H1 (cell line): Measurements from ENCODE around the gene SCMH1. TPM values are rescaled to one million over a fixed set of nuclear protein-coding genes. Genes with fewer than 3 reads are reported as not detected.

Experiments used
- CTCF ChIA-PET: fragments of 300-600 bp; sonication (Branson Sonifier 250); formaldehyde crosslinking; loops from one replicate; lab custom pipeline; 2021; ENCODE audit not compliant: partially characterized antibody; lab: Charles Lee
- POLR2A ChIA-PET: fragments of 300-600 bp; sonication (Branson Sonifier 250); formaldehyde crosslinking; loops from one replicate; lab custom pipeline; 2021; ENCODE audit warnings: inconsistent platforms; ENCODE audit not compliant: partially characterized antibody; lab: Charles Lee
- DNase-seq, 2 experiments: peaks; one replicate each; pipeline versions ENCODE4 v3.0.0 to v3.0.0-alpha.2; 2010 to 2022; ENCODE audit warnings: low spot score in 2 of 2, low read depth in 1 of 2, mixed read lengths in 1 of 2
- FAIRE-seq: peaks from 2 replicates; lab custom pipeline; 2011; peaks lifted over from hg19 to GRCh38; lab: Jason Lieb, UNC
- H2AFZ ChIP-seq: 2 replicates; pipeline ENCODE4 v1.8.1; 2012; ENCODE audit warnings: low read length, inconsistent platforms
- H2AK5ac ChIP-seq: 2 replicates; pipeline ENCODE4 v1.6.1; 2013; ENCODE audit warnings: low read depth, low read length
- H2BK120ac ChIP-seq: replicated peaks from 2 replicates; pipeline ENCODE3; 2013; ENCODE audit warnings: low read depth, low read length, inconsistent platforms
- H2BK12ac ChIP-seq: 2 replicates; pipeline ENCODE4 v1.6.1; 2013; ENCODE audit warnings: low read depth, low read length
- H2BK15ac ChIP-seq: 2 replicates; pipeline ENCODE4 v1.6.1; 2013; ENCODE audit warnings: low read length
- H2BK20ac ChIP-seq: 2 replicates; pipeline ENCODE4 v1.6.1; 2013; ENCODE audit warnings: low read length
- H2BK5ac ChIP-seq: 2 replicates; pipeline ENCODE4 v1.6.1; 2013; ENCODE audit warnings: low read depth, low read length
- H3K14ac ChIP-seq: 2 replicates; pipeline ENCODE4 v1.6.1; 2013; ENCODE audit warnings: inconsistent platforms; ENCODE audit not compliant: insufficient read length
- H3K18ac ChIP-seq: 2 replicates; pipeline ENCODE4 v1.6.1; 2013; ENCODE audit warnings: low read length; ENCODE audit errors: extremely low read depth
- H3K23ac ChIP-seq: 2 replicates; pipeline ENCODE4 v1.6.1; 2013; ENCODE audit warnings: inconsistent platforms; ENCODE audit not compliant: insufficient read length
- H3K23me2 ChIP-seq: 2 replicates; pipeline ENCODE4 v1.6.1; 2013; ENCODE audit warnings: low read depth, low read length
- H3K27ac ChIP-seq: 2 replicates; pipeline ENCODE4 v1.6.1; 2011; ENCODE audit warnings: low read depth, low read length, inconsistent platforms
- H3K27me3 ChIP-seq, 4 experiments: replicated peaks in 1 of 4; 1 replicate in 1 of 4; 2 replicates in 3 of 4; pipeline versions ENCODE4 v1.6.1 to v1.8.1; 2011 to 2013; ENCODE audit warnings: low read length in 3 of 4, mild to moderate bottlenecking in 3 of 4, inconsistent platforms in 2 of 4, mixed read lengths in 2 of 4, moderate library complexity in 1 of 4; ENCODE audit not compliant: control insufficient read depth in 3 of 4, insufficient read depth in 3 of 4; ENCODE audit errors: extremely low read depth in 1 of 4
- H3K36me3 ChIP-seq, 4 experiments: 2 replicates each; pipeline versions ENCODE4 v1.6.1 to v1.8.1; 2011 to 2013; ENCODE audit warnings: mild to moderate bottlenecking in 4 of 4, low read length in 3 of 4, moderate library complexity in 2 of 4, control low read depth in 1 of 4, inconsistent platforms in 1 of 4; ENCODE audit not compliant: insufficient read depth in 4 of 4, control insufficient read depth in 2 of 4
- H3K4ac ChIP-seq: replicated peaks from 2 replicates; pipeline ENCODE3; 2013; ENCODE audit warnings: low read length, low read depth, mixed read lengths, inconsistent platforms; ENCODE audit not compliant: insufficient read length
- H3K4me1 ChIP-seq, 4 experiments: replicated peaks in 1 of 4; 1 replicate in 1 of 4; 2 replicates in 3 of 4; pipeline versions ENCODE4 v1.6.1 to v1.8.1; 2011 to 2013; ENCODE audit warnings: low read length in 3 of 4, inconsistent platforms in 2 of 4, mixed read lengths in 1 of 4; ENCODE audit not compliant: insufficient read depth in 4 of 4, control insufficient read depth in 3 of 4
- H3K4me2 ChIP-seq, 2 experiments: 2 replicates each; pipeline versions ENCODE4 v1.6.1 to v1.8.1; 2011 to 2013; ENCODE audit warnings: low read depth in 2 of 2, low read length in 2 of 2, control low read depth in 1 of 2, inconsistent platforms in 1 of 2, mild to moderate bottlenecking in 1 of 2; ENCODE audit not compliant: insufficient read depth in 1 of 2
- H3K4me3 ChIP-seq, 4 experiments: fragments of 200-600, 300-600 bp in 1 of 4; sonication (generic), shearing (Covaris generic), sonication (Bioruptor Twin) in 1 of 4; 2 replicates each; pipeline versions ENCODE4 v1.5.1 to v1.8.1; 2011 to 2016; ENCODE audit warnings: low read length in 4 of 4, low read depth in 3 of 4, control low read depth in 2 of 4, inconsistent platforms in 2 of 4, mild to moderate bottlenecking in 2 of 4, mixed read lengths in 1 of 4, moderate library complexity in 1 of 4; ENCODE audit not compliant: insufficient read depth in 2 of 4; ENCODE audit errors: extremely low read depth in 1 of 4
- H3K56ac ChIP-seq: replicated peaks from 2 replicates; pipeline ENCODE3; 2013; ENCODE audit warnings: low read depth, mild to moderate bottlenecking, mixed read lengths, low read length, inconsistent platforms; ENCODE audit not compliant: insufficient read length
- H3K79me1 ChIP-seq: 2 replicates; pipeline ENCODE4 v1.6.1; 2013; ENCODE audit warnings: low read depth, low read length, control low read depth
- H3K79me2 ChIP-seq, 2 experiments: 2 replicates each; pipeline versions ENCODE4 v1.6.1 to v1.8.1; 2012 to 2013; ENCODE audit warnings: low read length in 2 of 2, mild to moderate bottlenecking in 2 of 2, inconsistent platforms in 1 of 2; ENCODE audit not compliant: insufficient read depth in 2 of 2, control insufficient read depth in 1 of 2
- H3K9ac ChIP-seq, 4 experiments: replicated peaks in 1 of 4; 1 replicate in 1 of 4; 2 replicates in 3 of 4; pipeline versions ENCODE4 v1.6.1 to v1.8.1; 2011 to 2013; ENCODE audit warnings: low read depth in 3 of 4, low read length in 3 of 4, control low read depth in 2 of 4, mild to moderate bottlenecking in 2 of 4, moderate library complexity in 2 of 4, inconsistent platforms in 1 of 4; ENCODE audit errors: extremely low read depth in 1 of 4
- H3K9me3 ChIP-seq, 2 experiments: 2 replicates each; pipeline versions ENCODE4 v1.6.1 to v1.8.1; 2012 to 2013; ENCODE audit warnings: mild to moderate bottlenecking in 2 of 2, moderate library complexity in 2 of 2, control low read depth in 1 of 2, inconsistent platforms in 1 of 2, low read depth in 1 of 2, low read length in 1 of 2, mixed read lengths in 1 of 2; ENCODE audit not compliant: insufficient read depth in 2 of 2
- H4K20me1 ChIP-seq, 2 experiments: replicated peaks in 1 of 2; 2 replicates each; pipeline versions ENCODE3 to v1.8.1; 2011 to 2013; ENCODE audit warnings: inconsistent platforms in 2 of 2, low read length in 2 of 2, mild to moderate bottlenecking in 1 of 2; ENCODE audit not compliant: insufficient read depth in 2 of 2, control insufficient read depth in 1 of 2
- H4K5ac ChIP-seq: 2 replicates; pipeline ENCODE4 v1.6.1; 2013; ENCODE audit warnings: low read length, low read depth, mixed read lengths, inconsistent platforms; ENCODE audit not compliant: insufficient read length
- H4K8ac ChIP-seq: 2 replicates; pipeline ENCODE4 v1.8.0; 2013; ENCODE audit warnings: mild to moderate bottlenecking, moderate library complexity, low read length, inconsistent platforms; ENCODE audit not compliant: insufficient read depth; ENCODE audit errors: extremely low read depth
- H4K91ac ChIP-seq: replicated peaks from 2 replicates; pipeline ENCODE3; 2013; ENCODE audit warnings: low read length, mixed read lengths, inconsistent platforms; ENCODE audit not compliant: insufficient read length
- ASH2L ChIP-seq: fragments of 200-600, 300-600 bp; sonication (generic); IDR thresholded peaks from one replicate; pipeline ENCODE4 v1.7.1; 2017; ENCODE audit warnings: low read length
- BACH1 ChIP-seq: IDR thresholded peaks from 2 replicates; pipeline ENCODE4 v1.6.1; 2012; ENCODE audit warnings: low read length, improper control_type of control experiment
- CREB1 ChIP-seq: IDR thresholded peaks from 2 replicates; pipeline ENCODE4 v1.6.1; 2012; ENCODE audit warnings: inconsistent platforms
- CTBP2 ChIP-seq: IDR thresholded peaks from 2 replicates; pipeline ENCODE4 v1.7.0; 2011; ENCODE audit warnings: borderline replicate concordance, mild to moderate bottlenecking, moderate library complexity, mixed read lengths, low read length; ENCODE audit not compliant: insufficient read depth, insufficient read length
- GTF2F1 ChIP-seq: IDR thresholded peaks from 2 replicates; pipeline ENCODE4 v1.6.1; 2012; ENCODE audit warnings: low read depth, low read length, improper control_type of control experiment, borderline replicate concordance
- JUN ChIP-seq: IDR thresholded peaks from 2 replicates; pipeline ENCODE4 v1.6.1; 2011; ENCODE audit warnings: low read depth, mild to moderate bottlenecking, improper control_type of control experiment, low read length
- NRF1 ChIP-seq: IDR thresholded peaks from 2 replicates; pipeline ENCODE4 v1.6.1; 2011; ENCODE audit warnings: mild to moderate bottlenecking, low read depth, low read length, improper control_type of control experiment
- POLR2A ChIP-seq, 2 experiments: IDR thresholded peaks; 1 replicate in 1 of 2; 2 replicates in 1 of 2; pipeline ENCODE4 v1.6.1; 2011; ENCODE audit warnings: low read depth in 2 of 2, low read length in 2 of 2, mild to moderate bottlenecking in 2 of 2; ENCODE audit errors: control extremely low read depth in 1 of 2
- WGBS, 2 experiments: shearing (Covaris generic) in 1 of 2; methylation state at CpG; one replicate each; pipeline versions ENCODE4 v1.1.6 to v1.1.7; 2013 to 2015; ENCODE audit warnings: low lambda C conversion rate in 2 of 2, mixed read lengths in 2 of 2, inconsistent platforms in 1 of 2, low coverage in 1 of 2, missing lambda C conversion rate in 1 of 2; ENCODE audit not compliant: insufficient replicate concordance in 2 of 2, insufficient coverage in 1 of 2, insufficient read length in 1 of 2; ENCODE audit errors: extremely low coverage in 1 of 2, missing lambda C conversion rate in 1 of 2; 5-methylcytosine and 5-hydroxymethylcytosine counted together
- polyA plus RNA-seq, 7 experiments: library from polyadenylated mRNA; depleted of rRNA in 3 of 7; stranded (reverse) in 5 of 7; unstranded in 2 of 7; fragments of >200 nt in 5 of 7; fragments of 200-250 nt in 2 of 7; gene quantifications; 1 replicate in 5 of 7; 2 replicates in 1 of 7; 4 replicates in 1 of 7; pipeline versions ENCODE4 v1.2.1 to v1.2.3, GENCODE V29; 2011 to 2013; ENCODE audit warnings: missing spikeins in 2 of 7, mixed read lengths in 2 of 7
- total RNA-seq: library from RNA; stranded (reverse); fragmentation: NEBNext Ultra II Directional; extraction: Animal tissue kit (Norgen Biotek cat#: 25700); gene quantifications from 2 replicates; pipeline ENCODE4 v1.2.1, GENCODE V29; 2021

SCMH1 gene
- total and polyA plus RNA-seq, 2 of the 8 experiments (the other 6 are each of a cell fraction or from before 2014, with no cell fraction given), result 16.6 to 30.7 TPM

- H2AK5ac ChIP-seq, result no peak overlapping the region
- 95% methylated on average over 1 of the region's 1 CpG; no CpG with 5 or more reads in 1 of the 2 experiments for WGBS, 2 experiments
- no peak for FAIRE-seq
Observed at GRCh38 chr1:41184446-41184845, 57.7 kb downstream of the SCMH1 start.

More at GRCh38 chr1:41184446-41184845, 57.7 kb downstream of the SCMH1 start:
- H2BK15ac ChIP-seq, result no peak overlapping the region
- no peak overlapping the region for H3K9ac ChIP-seq
- H3K14ac ChIP-seq, result no peak overlapping the region
- DNase-seq, result no peak
- no peak overlapping the region for H2BK20ac ChIP-seq
- no peak overlapping the region for H3K27ac ChIP-seq
- no peak overlapping the region for H3K56ac ChIP-seq
- no peak overlapping the region for H4K91ac ChIP-seq
- H3K4ac ChIP-seq, result no peak overlapping the region
- H3K9me3 ChIP-seq, result no peaks in the 10 kb centered on the region
- no peak overlapping the region for H2AFZ ChIP-seq
- no peak overlapping the region for H4K8ac ChIP-seq
- no peaks in the 10 kb centered on the region for H3K36me3 ChIP-seq
- H4K5ac ChIP-seq, result no peak overlapping the region
- no peaks in the 10 kb centered on the region for H3K79me2 ChIP-seq
- H3K27me3 ChIP-seq, result no peaks in the 10 kb centered on the region
- H4K20me1 ChIP-seq, result no peaks in the 10 kb centered on the region
- no peak overlapping the region for H2BK120ac ChIP-seq
- H3K4me3 ChIP-seq, result no peak overlapping the region
- no peaks in the 10 kb centered on the region for H3K79me1 ChIP-seq
- no peak overlapping the region for H2BK5ac ChIP-seq
- H2BK12ac ChIP-seq, result no peak overlapping the region
- CTCF ChIA-PET, result no interaction called here
- H3K4me1 ChIP-seq, result no peaks in the 10 kb centered on the region
- H3K4me2 ChIP-seq, result no peak overlapping the region
- H3K23me2 ChIP-seq, result no peaks in the 10 kb centered on the region
- TF ChIP-seq BACH1, result no peak
- TF ChIP-seq NRF1, result no peak
- no peak for TF ChIP-seq CREB1
- TF ChIP-seq ASH2L, result no peak
- no peak for TF ChIP-seq CTBP2
- no peak for TF ChIP-seq JUN
- no peak for TF ChIP-seq POLR2A (IDR thresholded peaks at IDR 0.05; ENCODE audit: control extremely low read depth in 1 of 2, low read depth in 2 of 2, low read length in 2 of 2)
- no peak for TF ChIP-seq GTF2F1
- TF ChIP-seq, all 59 proteins: peak for 0
- Histone ChIP-seq H3K23ac (no peak overlapping the region), H3K18ac (no peak overlapping the region)
- POLR2A ChIA-PET, result no interaction called here
